A204.1 (cell line): ENCODE data around the gene ACOT7.

Source experiments
- FAIRE-seq: peaks from 2 replicates; lab custom pipeline; 2012; peaks lifted over from hg19 to GRCh38; lab: Jason Lieb, UNC

ACOT7 gene

DNA sequence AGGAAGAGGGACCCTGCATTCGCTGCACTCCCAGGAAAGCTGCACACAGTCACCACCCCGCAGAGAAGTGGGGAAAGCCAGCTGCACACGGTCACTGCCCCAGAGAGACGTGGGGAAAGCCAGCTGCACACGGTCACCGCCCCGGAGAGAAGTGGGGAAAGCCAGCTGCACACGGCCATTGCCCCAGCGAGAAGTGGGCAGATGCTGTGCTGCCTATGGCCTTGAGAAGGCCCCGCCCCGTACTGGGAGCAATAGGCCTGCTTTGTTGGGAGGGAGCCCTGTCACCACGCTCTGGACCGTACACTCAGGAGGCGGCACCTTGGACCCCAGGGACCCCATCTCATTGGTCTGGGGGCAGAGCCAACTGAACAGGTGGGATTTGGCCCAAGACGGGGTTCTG, 128.4 kb downstream of the ACOT7 start:
- no peak for FAIRE-seq

DNA sequence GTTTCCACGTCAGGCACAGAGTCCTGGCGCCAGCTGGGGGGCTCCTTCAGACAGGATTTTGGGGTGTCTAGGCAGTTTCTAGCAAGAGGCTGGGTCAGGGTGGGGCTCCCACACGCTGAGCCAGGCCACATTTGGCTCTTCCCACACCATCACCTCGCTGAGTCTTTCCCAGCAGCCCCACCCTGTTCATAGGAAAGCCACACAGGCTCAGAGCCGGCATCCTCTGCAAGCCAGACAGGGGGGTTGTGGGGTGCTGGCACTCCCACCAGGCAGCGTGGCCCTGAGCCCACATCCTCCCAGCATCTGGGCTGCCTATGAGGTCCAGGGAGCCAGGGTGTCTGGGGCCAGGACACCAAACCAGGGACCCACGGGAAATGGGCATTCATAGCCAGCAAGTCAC, 129.9 kb downstream of the ACOT7 start:
- no peak for FAIRE-seq

DNA sequence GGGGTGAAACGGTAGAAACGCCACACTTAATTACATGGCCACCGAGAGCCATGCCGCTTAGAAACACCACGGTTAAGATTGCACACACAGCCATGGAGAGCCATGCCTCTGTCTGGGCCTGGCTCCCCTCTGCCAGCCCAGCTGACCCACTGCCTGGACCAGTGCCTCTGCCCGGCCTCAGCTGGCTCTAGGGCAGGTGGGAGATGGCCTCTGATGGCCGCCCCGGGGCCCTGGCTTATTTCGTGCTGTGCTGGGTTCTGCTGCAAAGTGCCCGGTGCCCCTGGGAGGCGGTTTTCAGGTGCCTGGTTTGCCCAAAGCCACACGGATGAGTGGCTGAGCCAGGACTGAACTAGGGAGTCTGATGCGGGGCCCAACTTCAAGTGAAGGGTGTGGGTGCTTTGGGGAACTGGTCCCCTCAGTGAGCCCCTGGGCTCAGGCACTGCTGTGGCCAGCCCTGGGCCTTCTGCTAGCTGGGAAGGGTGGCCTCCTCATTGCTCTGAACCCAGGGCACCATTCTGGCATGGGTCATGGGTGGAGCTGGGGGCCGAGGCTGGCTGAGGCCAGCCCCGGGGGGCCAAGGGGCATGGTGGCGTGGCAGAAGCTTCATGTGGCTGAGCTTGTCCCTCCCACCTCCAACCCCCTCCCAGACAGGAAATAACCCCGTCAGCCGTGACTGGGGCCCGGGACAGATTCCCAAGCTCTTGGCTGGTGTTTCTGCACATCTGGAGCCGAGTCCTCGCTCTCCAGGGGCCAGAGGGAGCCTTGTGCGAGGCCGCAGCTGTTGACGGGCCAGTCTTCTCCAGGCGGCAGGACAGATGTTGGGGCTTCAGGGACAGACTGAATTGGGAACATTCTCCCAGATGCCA, 130.8 kb downstream of the ACOT7 start:
- FAIRE-seq = no peak

DNA sequence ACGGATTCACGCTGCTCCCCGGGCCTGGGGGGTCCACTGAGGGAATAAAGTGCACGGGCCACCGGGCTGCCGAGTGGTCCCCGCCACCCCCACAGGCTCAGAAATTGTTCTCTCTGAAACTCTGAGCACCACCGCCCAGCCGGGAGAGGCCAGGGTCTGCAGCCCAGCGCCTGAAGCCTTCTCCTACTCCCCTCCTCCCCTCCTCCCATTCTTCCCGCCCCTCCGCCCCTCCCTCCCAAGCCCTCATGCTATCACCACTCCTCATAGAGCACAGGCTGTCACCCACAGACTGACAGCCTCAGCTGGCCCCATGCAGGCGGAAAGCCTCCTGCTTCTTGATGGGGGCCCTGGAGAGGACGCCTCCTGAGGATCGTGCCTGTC, 132.0 kb downstream of the ACOT7 start:
- no peak for FAIRE-seq

DNA sequence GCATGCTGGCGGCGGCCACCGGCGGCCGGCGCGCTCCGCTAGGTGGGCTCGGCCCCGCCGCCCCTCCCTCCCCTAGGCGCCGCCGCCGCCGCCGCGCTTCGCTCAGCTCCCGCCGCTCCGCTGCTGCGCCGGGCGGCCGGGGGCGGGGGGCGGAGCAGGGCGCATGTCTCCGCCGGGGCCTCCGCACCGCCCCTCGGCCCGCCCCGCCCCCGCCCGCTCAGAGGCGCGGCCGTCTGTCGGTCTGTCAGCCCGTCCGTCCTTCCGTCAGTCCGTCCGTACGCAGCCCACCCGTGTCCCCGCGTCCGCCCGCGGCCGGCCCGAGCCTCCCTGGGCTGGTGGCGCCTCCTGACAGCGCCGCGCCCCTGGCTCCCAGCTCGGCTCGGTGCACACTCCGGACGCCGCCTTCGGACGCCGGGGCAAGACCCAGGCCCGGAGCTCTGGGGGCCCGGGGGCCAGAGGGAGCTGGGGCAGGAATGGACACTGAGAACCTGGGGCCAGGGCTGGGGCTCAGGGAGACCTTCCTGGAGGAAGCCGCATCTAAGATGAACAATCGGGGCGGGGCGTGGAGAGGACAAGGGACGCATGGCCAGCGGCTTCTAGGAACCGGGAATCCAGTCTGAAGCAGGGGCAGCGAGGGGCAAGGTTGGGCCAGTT, 132.5 kb downstream of the ACOT7 start, which contains the start of gene GPR153:
Gene GPR153 (minus strand): TSS at position 138 of the 654 bp plus-strand sequence. CDS start 6,193 bp downstream, outside the sequence.
- FAIRE-seq = no peak

DNA sequence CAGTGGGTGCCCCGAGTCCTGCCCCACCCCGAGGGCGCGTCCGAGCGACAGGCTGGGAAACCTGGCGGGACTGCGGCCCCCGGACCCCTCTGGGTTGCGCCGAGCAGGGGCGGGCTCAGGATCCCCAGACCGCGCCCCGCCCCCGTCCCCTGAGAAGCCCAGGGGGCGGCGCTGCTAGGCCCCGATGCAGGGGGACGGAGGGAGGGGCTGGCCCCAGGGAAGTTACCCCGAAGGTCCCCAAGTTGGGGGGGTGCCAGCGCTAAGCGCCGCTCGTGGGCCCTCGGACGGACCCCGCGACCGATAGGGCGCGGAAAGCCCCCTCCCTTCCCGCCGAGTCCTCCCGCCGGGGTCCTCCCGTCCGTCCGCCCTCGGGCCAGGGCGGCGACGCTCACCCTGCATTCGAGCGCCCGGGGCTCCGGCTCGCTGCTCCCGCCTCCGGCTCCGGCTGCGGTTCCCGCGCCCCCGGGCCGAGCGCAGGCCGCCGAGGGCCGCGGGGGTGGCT, 133.1 kb downstream of the ACOT7 start:
- FAIRE-seq = no peak

DNA sequence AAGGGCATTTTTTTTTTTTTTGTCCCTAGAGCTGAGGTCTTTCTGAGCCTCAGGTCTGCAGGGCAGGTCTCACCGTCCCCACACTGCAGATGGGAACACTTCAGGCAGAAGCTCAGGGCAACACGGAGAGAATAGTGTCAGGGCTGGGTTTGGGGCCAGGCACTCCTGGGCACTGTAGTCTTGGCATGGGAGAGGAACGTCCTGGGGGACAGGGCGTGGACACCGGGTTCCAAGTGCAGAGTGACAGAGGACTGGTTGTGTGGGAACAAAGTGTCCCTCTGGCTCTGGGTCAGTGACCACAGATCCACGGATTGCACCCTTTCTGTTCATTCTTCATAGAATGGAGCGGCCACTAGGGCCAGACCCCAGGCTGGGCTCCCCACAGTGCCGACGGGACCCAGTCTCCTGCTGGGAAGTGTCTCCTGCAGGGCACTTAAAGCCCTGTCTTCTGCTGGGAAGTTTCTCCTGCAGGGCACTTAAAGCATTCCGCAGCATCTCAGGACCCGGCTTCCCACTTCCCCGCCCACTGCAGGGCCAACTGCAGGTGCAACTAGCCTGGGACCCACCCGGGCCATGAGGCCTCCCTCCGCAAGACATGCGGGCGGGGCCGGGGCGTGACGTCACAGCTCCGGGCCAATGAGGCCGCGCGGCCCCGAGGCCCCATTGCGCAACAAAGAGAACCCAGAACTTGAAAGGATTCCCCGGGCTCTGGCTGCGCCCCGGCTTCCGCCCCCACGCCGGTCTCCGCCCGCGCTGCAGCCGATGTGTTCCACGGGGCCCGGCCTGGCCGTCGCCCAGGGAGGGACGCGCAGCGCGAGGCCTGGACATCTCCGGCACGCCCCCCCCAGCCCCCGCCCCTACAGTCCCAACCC, 133.8 kb downstream of the ACOT7 start:
- FAIRE-seq = no peak

DNA sequence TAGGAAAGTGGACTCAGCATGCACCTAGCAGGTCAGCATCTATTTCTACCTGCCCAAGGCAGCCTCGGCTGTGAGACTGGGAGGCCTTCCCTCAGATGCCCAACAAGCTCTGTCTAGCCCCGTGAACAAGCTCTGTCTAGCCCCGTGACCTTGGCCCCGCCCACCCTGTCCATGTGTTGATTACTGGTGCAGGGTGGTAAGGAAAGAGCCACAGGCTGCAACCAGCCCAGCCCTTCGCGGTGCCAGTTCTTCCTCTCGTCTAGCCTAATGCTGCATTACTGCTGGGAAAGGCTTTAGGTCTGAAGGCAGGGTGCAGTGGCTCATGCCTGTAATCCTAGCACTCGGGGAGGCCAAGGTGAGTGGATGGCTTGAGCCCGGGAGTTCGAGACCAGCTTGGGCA, 134.9 kb downstream of the ACOT7 start:
- FAIRE-seq = no peak

DNA sequence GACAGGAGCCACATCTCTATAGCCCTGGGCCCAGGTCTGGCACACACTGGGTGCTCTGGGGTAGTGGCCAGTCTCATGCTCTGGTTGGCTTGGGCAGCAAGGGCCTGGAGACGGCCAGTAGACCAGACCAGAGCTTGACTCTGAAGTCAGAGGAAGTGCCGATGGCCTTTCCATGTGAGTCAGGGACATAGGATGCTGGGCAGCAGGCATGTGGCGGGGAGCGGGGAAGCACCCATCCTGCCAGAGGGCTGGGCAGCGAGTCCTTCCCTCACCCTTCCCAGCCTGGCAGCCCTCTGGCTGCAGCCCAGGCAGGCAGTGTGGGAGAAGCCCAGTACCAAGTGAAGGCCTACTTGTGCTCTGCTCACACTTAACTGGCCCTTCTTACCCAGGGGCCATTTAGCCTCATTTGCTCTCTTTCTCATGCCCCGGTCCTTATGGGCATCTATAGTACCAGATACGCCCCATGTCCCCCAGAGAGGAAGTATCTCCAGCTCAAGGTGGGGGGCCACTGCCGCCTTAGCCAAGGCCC, 136.0 kb downstream of the ACOT7 start:
- no peak for FAIRE-seq

DNA sequence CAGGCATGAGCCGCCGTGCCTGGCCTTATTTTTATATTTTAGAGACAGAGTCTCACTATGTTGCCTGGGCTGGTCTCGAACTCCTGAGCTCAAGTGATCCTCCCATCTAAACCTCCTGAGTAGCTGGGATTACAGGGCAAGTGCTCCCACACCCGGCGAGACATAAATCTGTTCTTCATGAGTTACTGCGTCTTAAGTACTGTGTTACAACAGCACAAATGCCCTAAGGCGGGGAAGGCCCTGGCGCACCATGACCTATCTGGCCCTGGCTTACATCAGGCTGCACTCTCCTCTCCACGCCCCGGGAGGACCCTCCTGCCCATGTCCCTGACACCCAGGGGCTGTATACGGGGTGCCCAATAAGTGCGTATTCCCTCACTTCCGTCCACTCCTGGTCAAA, 136.9 kb downstream of the ACOT7 start:
- FAIRE-seq = no peak

DNA sequence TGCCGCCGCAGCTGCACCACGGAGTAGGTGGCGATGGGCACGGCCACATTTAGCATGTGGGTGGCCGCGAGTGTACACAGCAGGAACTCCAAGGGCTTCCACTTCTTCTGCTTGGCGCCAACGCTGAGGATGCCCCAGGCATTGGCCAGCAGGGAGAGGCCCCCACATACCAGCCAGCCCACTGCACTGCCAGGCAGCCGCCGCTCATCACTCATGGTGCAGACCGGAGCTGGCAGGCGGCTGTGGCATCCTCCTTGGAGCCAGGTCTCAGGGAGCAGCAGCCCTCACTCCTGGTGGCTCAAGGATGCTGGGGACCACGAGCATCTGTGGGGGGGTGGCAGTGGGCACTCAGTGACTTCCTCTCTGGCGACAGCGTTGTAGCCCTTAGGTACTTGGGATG, 138.9 kb downstream of the ACOT7 start:
- FAIRE-seq = no peak

DNA sequence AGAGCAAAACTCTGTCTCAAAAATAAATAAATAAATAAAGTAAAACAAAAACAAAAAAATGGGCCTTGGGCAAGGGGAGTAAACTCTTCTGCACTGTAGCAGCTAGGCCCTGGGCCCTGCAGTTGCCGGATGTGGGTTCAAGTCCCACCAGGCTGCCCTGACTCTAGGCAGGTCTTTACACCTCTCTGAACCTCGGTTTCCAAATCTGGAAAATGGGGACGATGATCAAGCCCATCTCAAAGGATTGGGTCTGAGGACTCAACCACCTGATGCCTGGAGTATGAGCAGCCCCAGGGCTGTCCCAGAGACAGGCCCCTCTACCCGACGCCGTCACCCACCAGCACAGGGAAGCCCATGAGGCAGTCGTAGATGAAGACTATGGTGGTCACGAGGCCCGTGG, 140.2 kb downstream of the ACOT7 start:
- FAIRE-seq = no peak

DNA sequence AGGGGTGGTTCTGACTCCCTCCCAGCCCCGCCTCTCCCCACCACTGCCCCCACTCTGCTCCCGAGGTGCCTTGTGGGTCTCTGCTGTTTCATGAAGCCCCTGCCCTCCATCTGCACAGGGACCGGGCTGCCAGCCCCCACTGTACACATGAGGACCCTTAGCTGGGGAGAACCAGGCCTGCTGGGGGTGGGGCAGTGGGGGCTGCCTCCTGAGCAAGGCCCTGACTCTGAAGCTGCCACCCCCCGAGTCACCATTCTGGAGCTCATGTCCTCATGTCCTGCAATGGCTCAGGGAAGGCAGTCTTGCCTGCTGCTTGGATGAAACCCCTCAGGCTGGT, 141.2 kb downstream of the ACOT7 start:
- no peak for FAIRE-seq

DNA sequence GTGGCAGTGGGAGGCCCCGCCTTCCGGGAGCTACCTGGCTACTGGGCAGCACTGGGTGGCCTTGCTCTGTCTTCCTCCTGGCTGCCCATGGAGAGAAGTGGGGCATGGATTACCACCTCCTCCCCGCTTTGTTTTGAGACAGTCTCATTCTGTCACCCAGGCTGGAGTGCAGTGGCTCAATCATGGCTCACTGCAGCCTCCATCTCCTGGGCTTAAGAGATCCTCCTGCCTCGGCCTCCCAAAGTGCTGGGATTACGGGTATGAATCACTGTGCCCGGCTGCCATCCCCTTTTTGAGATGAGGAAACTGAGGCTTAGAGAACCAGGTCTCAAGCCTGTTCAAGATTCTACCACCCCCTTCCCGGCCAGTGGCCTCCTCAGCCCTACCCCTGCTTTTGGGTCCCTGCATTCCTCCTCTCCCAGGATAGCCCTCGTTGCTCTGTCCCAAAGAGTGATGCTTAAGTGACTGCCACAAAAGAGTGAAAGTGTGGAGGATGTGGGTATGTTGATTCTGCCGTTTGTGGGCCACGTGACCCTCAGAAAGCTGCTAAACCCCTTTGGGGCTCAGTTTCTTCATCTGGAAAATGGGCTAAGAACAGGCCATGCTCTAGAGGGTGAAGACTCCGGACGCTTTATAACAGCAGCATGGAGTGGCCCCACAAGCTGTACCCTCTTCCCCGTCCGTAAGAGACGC, 141.7 kb downstream of the ACOT7 start:
- FAIRE-seq = no peak

DNA sequence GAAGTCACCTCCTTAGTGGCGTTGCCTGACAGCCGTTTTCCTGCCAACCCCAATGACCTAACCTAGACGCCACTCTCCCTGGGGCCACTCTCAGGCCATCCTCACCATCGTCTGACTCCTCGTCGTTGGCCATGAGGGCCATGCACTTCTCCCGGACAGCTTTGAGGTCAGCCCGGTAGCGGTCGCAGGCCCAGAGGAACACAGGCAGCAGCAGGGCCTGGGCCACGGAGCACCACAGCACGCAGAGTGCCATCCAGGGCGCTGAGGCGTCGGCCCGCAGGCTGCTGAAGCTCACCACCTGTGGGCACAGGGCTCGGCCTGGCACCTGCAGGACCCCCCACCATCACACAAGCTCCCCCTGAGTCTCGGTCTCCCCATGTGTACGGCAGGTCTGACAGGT, 142.3 kb downstream of the ACOT7 start:
- FAIRE-seq = no peak

DNA sequence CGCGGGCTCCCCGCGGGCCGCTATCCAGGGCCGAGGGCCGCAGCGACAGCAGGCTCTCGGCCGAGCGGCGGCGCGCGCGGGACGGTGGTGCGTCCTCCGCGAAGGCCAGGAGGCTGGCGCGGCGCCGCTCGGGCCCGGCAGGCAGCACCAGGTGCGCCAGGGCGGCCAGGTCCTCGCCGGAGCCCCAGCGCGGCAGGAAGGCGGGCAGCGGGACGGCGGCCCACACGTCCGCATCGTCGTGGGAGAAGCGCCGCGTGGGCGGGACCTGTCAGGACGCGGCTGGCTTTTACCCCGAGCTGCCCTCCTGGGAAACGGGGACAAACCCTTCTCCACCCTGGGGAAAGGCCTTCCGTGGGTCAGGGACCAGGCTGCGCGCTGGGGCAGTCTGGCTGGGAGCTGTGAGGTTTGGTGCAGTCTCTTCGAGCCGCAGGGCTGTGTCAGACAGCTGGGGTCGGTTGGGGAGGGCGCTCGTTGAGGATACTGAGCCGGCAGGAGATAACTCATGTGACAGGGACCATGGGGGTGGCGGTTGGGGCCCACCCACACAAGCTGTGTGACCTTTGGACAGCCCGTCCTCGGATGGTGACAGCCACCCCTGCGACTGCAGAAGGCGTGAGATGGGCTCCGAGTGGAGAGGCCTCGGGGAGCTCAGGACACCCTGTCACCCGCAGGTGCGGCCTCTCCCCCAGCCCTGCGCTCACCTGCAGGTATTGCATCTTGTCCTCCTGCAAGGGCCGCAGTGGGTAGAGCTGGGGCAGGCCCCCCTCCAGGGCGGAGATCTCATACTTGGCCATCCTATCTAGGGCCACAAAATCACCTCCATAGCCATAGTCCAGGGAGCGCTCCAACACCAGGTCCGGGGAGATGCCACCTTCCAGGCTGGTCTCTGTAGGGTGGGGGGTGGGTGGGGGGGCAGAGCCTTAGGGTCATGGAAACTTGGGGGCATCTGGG, 143.6 kb downstream of the ACOT7 start:
- FAIRE-seq = no peak

DNA sequence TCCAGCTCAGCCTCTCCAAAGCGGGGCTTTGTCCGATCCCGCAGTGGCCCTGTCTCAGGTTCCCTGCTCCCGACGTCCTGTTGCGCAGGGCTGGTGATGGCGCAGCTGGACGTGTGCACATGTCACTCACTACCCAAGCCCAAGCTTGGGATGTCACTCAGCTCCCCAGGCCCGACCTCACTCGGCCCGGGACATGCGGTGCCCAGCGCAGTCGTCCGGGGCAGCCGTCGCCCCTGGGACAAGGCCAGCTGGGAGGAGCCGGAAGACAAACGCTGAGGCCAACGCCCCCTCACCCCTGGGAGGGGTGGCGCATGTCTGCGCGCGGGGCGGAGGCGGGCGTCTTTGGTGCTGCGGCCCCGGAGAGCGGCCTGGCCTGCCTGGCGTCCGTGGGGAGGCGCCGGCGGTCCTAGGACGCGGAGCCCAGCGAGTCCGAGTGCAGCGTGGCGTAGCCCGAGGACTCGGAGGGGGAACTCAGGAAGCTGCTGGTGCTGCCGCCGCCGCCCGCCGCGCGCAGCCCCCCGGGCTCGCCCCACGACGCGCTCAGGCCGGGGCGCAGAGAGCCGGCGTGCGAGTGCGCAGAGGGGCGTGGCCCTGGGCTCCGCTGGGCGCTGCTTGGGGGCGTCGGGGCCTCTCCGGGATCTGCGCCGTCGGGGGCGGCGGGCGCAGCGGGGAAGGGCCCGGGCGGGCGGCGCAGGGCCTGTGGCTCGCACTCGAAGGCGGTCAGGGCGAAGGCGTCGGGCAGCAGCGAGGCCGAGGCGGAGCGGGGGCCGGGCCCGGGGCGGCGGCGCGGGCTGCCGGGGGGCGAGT, 144.4 kb downstream of the ACOT7 start:
- FAIRE-seq = no peak

DNA sequence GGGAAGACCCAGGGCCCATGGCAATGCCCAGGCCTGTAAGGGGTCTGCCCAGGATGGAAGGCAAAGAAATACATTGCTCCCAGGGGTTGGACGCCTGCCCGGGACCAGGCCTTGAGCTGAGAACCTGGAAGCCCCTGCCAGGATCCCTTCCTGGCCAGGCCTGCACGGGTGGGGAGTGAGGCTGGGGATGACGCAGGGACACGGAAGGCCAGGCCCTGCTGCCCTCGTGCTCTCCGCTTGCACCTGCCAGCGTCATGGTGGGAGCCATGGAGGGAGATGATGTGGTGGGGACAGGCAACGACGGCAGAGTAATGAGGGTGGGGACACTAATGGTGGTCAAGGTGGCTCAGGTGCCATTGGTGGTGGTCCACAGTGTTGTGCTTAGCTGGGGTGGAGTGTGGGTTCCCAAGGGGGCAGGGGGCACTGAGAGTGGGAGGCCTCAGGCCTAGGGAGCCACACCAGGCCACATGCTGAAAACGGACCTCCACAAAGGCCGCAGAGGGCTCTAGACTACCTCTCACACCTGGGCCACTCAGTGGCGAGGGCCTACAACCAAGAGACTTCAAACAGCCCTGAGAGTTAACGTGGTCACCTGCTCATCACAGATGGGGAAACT, 145.3 kb downstream of the ACOT7 start:
- no peak for FAIRE-seq

DNA sequence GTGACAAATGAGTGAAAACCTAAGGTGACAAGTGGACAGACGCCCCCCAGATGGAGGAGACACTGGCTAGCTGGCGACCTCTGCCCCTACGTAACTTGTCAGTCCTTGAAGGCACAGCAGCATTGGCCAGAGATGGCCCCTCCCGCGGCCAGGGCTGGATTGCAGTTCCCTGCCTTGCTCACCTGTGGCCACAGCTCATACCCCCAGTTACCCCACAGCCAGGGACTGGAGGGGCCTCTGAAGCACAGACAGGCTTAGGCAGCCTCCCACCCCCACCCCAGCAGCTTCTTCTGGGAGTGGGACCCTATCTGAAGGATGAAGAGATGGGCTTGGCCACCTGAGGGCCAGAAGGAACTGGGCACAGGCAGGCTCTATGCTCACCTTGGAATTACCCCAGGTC, 145.9 kb downstream of the ACOT7 start:
- FAIRE-seq = no peak
